ENCODE results near the gene NRXN2. TPM values are rescaled to one million over a fixed set of nuclear protein-coding genes. Genes with fewer than 3 reads are reported as not detected.
"Not testable (repeated sequence)": the region's sequence is repeated elsewhere in the genome, so short reads cannot be mapped to it uniquely, and the experiment has no call there.

The NRXN2 gene
- polyA plus RNA-seq, 4 donors: 15.1 to 55.2 (median 18.8) TPM

- DNase-seq (ENCODE audit: low read depth in 4 of 4, low spot score in 3 of 4): no peak
Measured at GRCh38 chr11:64598797-64599697, 124.0 kb downstream of the NRXN2 start.

DNA sequence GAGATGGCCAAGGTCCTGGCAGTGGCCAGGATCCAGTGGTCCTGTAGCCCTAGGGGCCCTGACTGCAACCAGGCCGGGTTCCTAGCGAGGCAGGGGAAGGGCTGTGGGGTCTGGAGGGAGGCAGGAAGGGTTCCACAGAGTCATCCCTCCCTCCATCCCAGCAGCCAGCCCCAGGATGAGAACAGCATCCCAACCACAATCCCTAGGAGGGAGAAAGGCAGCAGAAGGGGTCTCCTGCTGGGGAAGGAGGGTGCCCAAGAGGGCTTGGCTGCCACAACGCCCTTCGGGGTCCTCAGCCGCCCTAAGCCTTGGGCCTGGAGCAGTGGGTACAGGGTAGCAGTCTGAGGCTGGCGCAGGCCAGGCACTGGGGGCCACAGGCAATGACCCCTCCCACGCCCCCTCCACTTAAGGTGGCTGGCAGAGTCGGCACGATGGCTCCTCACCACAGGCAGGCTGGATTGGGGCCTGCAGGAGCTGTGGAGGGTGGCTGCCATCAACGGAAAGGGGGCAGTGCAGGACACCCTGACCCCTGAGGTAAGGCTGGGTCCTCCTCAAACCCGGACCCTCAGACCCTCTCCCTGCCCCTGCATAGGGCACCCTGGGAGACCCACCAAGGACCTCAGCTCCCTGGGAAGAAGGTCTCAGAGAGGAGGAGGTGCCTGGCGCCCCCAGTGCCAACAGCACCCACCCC is 124.7 kb downstream of the NRXN2 start:
- DNase-seq (ENCODE audit: low read depth in 4 of 4, low spot score in 3 of 4): no peak

- no peak for DNase-seq (ENCODE audit: low read depth in 4 of 4, low spot score in 3 of 4)
Measured at GRCh38 chr11:64597671-64598101, 125.3 kb downstream of the NRXN2 start.

DNA sequence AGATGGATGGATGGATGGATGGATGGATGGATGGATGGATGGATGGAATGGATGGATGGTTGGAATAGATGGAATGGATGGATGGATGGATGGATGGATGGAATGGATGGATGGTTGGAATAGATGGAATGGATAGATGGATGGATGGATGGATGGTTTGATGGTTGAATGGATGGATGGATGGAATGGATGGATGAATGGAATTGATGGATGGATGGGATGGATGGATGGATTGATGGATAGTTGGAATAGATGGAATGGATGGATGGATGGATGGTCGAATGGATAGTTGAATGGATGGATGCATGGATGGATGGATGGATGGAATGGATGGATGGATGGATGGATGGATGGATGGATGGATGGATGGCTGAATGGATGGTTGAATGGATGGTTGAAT is 127.1 kb downstream of the NRXN2 start:
- DNase-seq (ENCODE audit: low read depth in 4 of 4, low spot score in 3 of 4): not testable (repeated sequence)

- no peak for DNase-seq (ENCODE audit: low read depth in 4 of 4, low spot score in 3 of 4)
Measured at GRCh38 chr11:64594159-64594939, 128.6 kb downstream of the NRXN2 start.

DNA sequence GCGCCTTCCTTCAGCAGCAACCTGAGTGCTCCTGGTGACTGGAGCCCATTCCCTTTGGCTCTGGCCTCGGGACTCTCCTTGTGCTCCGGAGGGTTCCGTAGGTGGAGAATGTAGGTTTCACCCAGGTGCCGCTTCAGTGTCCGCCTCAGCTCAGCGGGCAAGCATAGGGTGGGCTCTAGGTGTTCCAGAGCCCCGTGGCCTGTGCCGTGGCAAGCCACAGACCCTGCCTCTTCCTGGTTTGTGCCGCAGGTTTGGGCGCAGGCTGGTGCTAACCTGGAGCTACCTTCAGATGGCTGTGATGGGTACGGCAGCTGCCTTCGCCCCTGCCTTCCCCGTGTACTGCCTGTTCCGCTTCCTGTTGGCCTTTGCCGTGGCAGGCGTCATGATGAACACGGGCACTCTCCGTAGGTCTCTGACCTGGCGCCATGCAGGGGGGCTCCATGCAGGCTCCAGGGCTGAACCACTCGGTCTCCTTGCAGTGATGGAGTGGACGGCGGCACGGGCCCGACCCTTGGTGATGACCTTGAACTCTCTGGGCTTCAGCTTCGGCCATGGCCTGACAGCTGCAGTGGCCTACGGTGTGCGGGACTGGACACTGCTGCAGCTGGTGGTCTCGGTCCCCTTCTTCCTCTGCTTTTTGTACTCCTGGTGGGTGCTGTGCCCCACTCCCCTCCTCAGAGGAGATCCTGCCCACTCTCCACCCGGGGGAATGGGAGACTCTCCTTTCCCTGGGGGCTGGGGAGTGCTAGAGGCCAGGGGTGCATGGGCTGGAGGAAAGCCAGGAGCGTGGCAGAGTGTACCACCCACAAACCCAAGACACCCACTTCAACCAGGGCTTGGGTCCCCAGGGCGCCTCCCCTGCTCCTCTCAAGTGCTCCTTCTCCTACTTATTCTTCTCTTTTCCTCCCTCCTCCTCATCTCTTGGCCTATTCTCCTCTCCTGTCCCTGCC is 129.6 kb downstream of the NRXN2 start:
- no peak for DNase-seq (ENCODE audit: low read depth in 4 of 4, low spot score in 3 of 4)

DNA sequence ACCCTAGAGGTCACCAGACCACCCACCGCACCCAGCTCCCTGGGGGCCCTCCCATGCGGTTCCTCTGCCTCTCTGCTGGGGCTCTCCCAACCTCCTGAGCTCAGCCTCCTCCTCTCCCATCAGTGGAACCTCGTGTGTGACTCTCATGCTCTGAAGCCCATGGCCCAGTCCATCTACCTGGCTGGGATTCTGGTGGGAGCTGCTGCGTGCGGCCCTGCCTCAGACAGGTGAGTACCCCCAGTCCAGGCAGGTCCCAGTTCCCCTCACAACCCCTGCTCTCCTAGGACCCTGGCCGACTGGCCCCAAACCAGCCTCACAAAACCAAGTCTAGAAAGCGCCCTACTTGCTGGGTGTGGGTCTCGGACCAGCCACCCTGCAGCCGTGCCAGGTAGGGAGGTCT is 130.3 kb downstream of the NRXN2 start:
- DNase-seq (ENCODE audit: low read depth in 4 of 4, low spot score in 3 of 4): no peak

DNA sequence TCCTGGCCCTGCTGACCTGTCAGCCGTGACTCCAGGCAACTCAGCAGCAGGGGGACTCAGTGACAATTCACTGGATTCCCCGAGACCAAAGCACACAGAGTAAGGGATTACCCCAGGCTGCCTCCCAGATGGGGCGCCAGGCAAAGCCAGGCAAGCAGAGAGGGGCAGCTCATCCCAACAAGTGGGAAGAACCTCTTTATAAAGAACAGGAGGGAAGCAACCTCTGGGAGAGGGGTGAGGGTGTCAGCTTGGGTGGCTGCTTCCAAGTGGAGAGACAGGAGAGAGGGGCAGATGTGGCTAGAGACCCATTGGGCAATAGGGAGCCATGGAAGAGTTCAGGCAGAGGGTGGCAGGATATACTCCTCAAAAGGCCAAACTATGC is 130.8 kb downstream of the NRXN2 start:
- no peak for DNase-seq (ENCODE audit: low read depth in 4 of 4, low spot score in 3 of 4)

DNA sequence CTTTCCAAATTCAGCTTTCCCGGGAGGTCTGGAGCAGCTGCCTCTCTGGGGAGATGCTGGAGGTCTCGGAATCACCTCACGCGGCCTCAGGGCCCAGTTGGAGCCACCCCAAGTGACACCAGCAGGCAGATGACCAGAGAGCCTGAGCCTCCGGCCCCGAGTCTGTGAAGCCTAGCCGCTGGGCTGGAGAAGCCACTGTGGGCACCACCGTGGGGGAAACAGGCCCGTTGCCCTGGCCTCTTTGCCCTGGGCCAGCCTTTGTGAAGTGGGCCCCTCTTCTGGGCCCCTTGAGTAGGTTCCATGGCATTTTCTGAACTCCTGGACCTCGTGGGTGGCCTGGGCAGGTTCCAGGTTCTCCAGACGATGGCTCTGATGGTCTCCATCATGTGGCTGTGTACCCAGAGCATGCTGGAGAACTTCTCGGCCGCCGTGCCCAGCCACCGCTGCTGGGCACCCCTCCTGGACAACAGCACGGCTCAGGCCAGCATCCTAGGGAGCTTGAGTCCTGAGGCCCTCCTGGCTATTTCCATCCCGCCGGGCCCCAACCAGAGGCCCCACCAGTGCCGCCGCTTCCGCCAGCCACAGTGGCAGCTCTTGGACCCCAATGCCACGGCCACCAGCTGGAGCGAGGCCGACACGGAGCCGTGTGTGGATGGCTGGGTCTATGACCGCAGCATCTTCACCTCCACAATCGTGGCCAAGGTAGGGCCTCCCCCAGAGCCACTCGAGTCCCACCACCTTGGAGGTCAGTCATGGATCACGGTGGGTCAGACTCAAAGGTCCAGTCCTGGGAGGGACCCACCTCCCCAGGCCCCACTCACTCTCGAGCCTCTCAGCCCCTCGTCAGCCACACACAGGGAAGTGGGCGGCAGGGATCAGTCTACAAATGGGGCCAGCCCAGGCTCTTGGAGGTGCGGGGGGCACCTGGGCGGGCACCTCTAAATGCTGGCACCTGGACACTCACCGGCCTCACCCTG is 131.5 kb downstream of the NRXN2 start:
- no peak for DNase-seq (ENCODE audit: low read depth in 4 of 4, low spot score in 3 of 4)

GRCh38 chr11:64590763-64591221 is 132.2 kb downstream of the NRXN2 start, which contains the start of gene SLC22A12:
Gene SLC22A12, plus strand, starts transcription at chr11:64591220. Its CDS starts 337 bp downstream, at chr11:64591557.
- no peak for DNase-seq (ENCODE audit: low read depth in 4 of 4, low spot score in 3 of 4)

GRCh38 chr11:64588701-64589100 is 134.3 kb downstream of the NRXN2 start:
- DNase-seq (ENCODE audit: low read depth in 4 of 4, low spot score in 3 of 4): no peak

DNA sequence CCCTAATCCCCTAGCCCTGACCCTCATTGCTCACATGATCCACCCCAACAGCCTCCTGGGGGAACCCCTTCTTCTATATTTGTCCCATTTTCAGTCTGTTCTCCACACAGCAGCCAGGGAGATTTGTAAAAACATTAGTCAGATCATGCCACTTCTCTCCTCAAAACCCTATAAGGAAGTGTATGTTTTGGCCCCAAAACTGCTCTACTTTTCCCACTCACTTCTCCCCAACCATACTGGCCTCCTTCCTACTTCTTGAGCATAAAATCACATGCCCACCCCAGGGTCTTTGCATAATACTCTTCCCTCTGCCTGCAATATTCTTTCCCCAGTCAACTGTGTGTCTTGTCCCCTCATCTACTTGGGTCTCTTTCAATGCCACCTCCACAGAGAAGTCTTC is 136.6 kb downstream of the NRXN2 start:
- no peak for DNase-seq (ENCODE audit: low read depth in 4 of 4, low spot score in 3 of 4)

DNA sequence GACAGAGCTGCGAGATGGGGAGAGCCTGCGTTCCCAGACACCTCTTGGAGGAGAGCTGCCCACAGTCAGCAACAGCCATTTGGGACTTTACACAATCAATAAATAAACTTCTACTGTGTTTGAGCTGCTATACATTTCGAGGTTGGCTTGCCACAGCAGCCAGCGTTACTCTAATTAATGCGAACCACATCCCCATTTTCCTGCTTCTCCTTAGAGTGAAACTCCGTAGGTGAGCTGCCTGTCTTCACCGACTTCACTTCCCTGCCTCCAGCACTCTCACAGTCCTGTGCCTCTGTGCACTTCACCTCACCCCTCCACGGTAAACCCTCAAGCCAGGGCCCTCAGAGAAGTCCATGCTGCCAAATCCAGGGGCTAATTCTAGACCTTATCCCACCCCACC is 137.8 kb downstream of the NRXN2 start:
- DNase-seq (ENCODE audit: low read depth in 4 of 4, low spot score in 3 of 4): no peak

DNA sequence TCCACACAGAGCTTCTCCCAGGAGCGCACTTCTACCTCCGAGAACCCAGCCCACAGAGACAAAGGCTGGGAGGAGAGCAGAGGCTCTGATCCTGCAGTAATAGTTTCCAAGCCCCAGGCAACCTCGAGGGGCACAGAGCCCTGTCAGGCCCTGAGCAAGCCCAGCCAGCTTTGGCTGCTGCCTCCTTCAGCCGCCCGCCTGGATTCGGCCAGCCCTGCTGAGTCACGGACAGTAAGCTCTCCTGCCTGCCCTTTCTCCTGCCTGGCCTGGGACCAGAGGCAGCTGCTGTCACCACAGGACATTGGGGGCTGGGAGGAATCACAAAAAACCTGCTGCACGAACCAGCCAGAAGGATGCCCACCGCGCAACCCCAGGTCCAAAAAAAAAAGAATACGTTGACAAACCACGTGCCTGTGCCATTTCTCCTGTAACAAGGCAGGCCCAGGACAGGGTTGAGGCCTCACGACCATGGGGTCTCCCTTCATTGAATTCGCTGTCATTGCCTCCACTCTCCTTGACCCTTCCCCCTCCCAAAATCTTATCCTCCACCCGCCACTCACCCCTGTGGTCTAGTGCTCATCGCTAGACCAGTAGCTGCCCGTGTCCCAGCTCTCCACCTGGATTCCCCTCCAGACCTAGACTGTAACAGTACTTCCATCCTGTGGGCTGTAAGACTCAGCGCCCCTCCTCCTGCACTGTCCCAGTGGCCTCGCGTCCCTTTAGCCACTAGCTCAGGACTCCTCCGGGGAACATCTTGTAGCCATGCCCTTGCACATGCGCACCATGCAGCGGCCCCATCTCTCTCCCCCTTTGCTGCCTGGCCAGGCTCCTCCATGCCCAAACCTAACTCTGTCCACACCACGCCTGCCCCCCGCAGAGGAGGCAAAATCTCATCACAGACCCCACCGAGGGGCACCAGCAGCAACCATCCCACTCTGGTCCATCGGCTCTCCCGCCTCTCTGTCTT is 139.4 kb downstream of the NRXN2 start:
- no peak for DNase-seq (ENCODE audit: low read depth in 4 of 4, low spot score in 3 of 4)

DNA sequence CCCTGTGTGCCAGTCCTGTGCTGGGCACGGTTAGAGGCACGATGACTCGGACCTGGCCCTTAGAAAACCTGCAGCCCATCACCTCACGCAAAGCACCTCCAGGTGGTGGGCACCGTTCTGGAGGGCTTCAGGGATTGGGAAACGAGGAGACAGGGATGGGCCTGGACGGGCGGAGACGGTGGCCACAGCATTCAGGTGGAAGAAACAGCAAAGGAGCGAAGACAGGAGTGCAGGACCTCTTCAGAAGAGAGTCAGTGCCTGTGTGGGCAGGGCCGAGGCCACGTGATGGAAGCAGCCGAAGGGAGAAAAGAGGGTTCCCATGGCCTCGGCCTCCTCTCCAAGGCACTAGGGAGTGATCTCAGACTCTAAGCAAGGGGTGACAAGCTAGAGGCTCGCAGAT is 140.1 kb downstream of the NRXN2 start:
- DNase-seq (ENCODE audit: low read depth in 4 of 4, low spot score in 3 of 4): no peak

- no peak for DNase-seq (ENCODE audit: low read depth in 4 of 4, low spot score in 3 of 4)
Measured at GRCh38 chr11:64581057-64581523, 141.9 kb downstream of the NRXN2 start.

GRCh38 chr11:64580412-64580811 is 142.6 kb downstream of the NRXN2 start:
- DNase-seq (ENCODE audit: low read depth in 4 of 4, low spot score in 3 of 4): no peak

Data from left renal pelvis (tissue), 4 donors.